ENCODE data around the gene ANKRD53.

DNA sequence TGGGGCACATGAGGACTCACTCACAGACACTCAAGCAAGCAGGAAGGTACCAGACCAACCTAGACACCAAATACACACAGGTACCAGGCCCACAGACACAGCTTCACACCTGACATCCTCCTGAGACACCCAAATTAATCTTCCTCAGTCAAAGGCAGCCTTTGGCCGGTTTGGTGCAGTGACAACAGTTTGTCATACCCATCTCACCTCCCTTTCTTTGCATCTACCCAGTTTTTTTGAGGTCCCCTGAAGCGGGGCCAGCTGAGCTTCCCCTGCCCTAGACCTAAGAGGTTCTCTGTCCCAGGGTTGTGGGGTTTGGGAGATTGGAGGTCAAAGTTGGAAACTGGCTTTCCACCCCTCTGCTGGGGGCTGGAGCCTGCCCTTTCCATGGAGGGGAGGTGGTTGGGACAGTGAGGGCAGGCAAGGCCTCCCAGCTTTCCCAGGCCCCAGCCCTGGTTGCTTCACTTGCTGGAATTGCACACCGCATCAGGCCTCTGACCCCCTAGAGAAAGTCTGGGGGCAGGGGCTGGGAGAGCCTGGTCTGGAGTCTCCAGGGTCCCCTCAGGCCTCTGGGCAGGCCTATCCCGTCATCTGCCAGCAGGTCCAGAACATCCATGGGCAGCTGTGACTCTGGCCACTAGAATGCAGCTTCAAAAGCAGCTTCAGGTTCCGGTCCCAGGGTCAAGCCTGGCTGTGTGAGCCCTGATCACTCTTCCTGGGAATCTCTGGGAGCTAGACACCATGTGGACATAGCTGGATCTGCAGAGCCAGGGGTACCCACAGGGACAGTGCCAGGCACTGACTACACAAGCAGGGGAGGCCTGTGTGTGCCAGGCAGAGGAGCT lies 28.7 kb downstream of the ANKRD53 start:
- TF ChIP-seq POLR2A (IDR thresholded peaks at IDR 0.05) (no peak), POLR2AphosphoS5 (IDR thresholded peaks at IDR 0.05) (no peak)
- TF ChIP-seq, protein P1, sequence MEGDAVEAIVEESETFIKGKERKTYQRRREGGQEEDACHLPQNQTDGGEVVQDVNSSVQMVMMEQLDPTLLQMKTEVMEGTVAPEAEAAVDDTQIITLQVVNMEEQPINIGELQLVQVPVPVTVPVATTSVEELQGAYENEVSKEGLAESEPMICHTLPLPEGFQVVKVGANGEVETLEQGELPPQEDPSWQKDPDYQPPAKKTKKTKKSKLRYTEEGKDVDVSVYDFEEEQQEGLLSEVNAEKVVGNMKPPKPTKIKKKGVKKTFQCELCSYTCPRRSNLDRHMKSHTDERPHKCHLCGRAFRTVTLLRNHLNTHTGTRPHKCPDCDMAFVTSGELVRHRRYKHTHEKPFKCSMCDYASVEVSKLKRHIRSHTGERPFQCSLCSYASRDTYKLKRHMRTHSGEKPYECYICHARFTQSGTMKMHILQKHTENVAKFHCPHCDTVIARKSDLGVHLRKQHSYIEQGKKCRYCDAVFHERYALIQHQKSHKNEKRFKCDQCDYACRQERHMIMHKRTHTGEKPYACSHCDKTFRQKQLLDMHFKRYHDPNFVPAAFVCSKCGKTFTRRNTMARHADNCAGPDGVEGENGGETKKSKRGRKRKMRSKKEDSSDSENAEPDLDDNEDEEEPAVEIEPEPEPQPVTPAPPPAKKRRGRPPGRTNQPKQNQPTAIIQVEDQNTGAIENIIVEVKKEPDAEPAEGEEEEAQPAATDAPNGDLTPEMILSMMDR (IDR thresholded peaks at IDR 0.05 in 8 of 11, conservative IDR thresholded peaks at IDR 0.05 in 3 of 11), result no peak
